NB4 (cell line): ENCODE results near the gene CHMP2A.

Experiments
- DNase-seq: peaks from one replicate; pipeline ENCODE4 v3.0.0; 2010; ENCODE audit warnings: low read depth
- H3K4me3 ChIP-seq: one replicate; pipeline ENCODE4 v1.5.1; 2011; ENCODE audit warnings: mild to moderate bottlenecking, low read depth, low read length, moderate library complexity
- CTCF ChIP-seq: IDR thresholded peaks from one replicate; pipeline ENCODE4 v1.5.1; 2012; ENCODE audit warnings: low read depth, low read length
- MAX ChIP-seq: IDR thresholded peaks from 2 replicates; pipeline ENCODE4 v1.6.1; 2011; ENCODE audit warnings: low read depth, low read length
- MYC ChIP-seq: IDR thresholded peaks from 2 replicates; pipeline ENCODE4 v1.6.1; 2011; ENCODE audit warnings: low read depth, low read length
- POLR2A ChIP-seq: IDR thresholded peaks from 2 replicates; pipeline ENCODE4 v1.6.1; 2011; ENCODE audit warnings: mild to moderate bottlenecking; ENCODE audit not compliant: insufficient read length; ENCODE audit errors: extremely low read depth

CHMP2A gene

GRCh38 chr19:58522709-58523108 is 32.2 kb downstream of the CHMP2A start:
- no peak for DNase-seq
- TF ChIP-seq POLR2A: no peak
- H3K4me3 ChIP-seq: no peak overlapping the region

GRCh38 chr19:58521651-58522050 is 33.3 kb downstream of the CHMP2A start:
- TF ChIP-seq MYC: no peak
- TF ChIP-seq MAX: no peak
- TF ChIP-seq POLR2A: no peak
- TF ChIP-seq CTCF: no peak
- no peak for DNase-seq
- peak overlapping the region; percentile 13 for H3K4me3 ChIP-seq

- TF ChIP-seq MYC (no peak), POLR2A (no peak), MAX (no peak), CTCF (no peak)
- no peak for DNase-seq
Measured at GRCh38 chr19:58520257-58520599, 34.7 kb downstream of the CHMP2A start.

GRCh38 chr19:58519355-58520256 is 35.3 kb downstream of the CHMP2A start, which contains the start of gene ZBTB45:
ZBTB45 (minus strand) TSS chr19:58519810; CDS start chr19:58517673, 2,137 bp downstream.
- TF ChIP-seq POLR2A (peak; percentile 69), MYC (peak; percentile 78), CTCF (peak; percentile 59), MAX (peak; percentile 65; the same call in 1 of the 2 replicates)
- H3K4me3 ChIP-seq: peak within 1 kb of the TSS; percentile 83
- DNase-seq: peak; percentile 98

More at GRCh38 chr19:58520257-58520599, 34.7 kb downstream of the CHMP2A start:
- H3K4me3 ChIP-seq: peak overlapping the region; percentile 83

GRCh38 chr19:58519087-58519354 is 35.9 kb downstream of the CHMP2A start:
- peak overlapping the region; percentile 83 for H3K4me3 ChIP-seq
- TF ChIP-seq CTCF (peak; percentile 67), POLR2A (no peak)
- peak; percentile 85 for DNase-seq

- DNase-seq: peak; percentile 72
- TF ChIP-seq POLR2A (no peak), MAX (no peak), CTCF (no peak), MYC (no peak)
- H3K4me3 ChIP-seq: peak overlapping the region; percentile 83
Measured at GRCh38 chr19:58518256-58519086, 36.4 kb downstream of the CHMP2A start.
